ENCODE results near the gene CYP24A1. TPM values are rescaled to one million over a fixed set of nuclear protein-coding genes. Genes with fewer than 3 reads are reported as not detected.

Gene CYP24A1
- total and polyA plus RNA-seq, 2 of the 13 experiments (the other 11 are each of a cell fraction or from before 2014, with no cell fraction given), result 9.4 to 32.7 TPM

DNA sequence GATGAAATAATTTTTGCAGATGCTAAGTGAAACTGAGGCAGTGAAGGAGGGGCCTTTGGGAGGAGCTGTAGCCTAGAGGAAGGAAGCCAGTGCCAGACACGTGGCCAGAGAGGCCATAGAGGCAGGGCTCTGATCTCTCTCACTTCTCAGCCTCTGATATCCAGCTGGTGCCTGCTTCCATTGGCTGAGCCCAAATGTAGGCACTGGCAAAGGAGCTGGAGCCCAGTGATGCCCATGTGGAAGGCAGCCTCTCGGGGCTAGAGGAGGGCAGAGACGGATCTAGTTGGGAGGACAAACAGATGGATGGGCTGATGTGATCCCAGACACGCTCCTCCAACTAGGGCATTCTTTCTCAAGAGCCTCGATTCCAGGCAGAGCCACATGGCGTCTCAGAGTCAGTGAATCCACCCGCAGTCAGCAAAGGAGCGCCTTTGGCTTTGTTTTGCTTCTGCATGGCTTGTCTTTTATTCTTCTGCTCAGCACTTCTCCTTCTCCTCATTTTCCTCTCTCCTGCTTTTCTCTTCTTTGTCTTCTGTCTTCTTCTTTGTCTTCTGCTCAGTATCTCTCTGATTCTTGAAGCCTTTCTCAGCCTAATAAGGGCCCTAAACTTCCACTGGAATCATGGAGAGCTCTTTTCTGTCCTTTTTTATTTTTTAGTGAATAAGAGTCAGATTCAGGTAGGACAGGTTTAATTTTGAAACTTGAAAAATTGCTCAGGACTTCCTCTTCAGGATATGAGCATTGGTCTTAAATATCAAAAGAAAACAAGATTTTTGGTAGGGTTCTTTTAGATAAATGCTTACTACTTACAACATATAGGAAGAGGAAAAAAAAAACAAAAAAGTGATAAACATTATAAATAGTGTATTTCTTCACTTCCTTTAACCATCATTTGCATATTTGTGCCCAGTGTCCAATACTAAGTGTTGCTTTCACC, 41.8 kb downstream of the CYP24A1 start (continued):
- TF ChIP-seq, protein P1, sequence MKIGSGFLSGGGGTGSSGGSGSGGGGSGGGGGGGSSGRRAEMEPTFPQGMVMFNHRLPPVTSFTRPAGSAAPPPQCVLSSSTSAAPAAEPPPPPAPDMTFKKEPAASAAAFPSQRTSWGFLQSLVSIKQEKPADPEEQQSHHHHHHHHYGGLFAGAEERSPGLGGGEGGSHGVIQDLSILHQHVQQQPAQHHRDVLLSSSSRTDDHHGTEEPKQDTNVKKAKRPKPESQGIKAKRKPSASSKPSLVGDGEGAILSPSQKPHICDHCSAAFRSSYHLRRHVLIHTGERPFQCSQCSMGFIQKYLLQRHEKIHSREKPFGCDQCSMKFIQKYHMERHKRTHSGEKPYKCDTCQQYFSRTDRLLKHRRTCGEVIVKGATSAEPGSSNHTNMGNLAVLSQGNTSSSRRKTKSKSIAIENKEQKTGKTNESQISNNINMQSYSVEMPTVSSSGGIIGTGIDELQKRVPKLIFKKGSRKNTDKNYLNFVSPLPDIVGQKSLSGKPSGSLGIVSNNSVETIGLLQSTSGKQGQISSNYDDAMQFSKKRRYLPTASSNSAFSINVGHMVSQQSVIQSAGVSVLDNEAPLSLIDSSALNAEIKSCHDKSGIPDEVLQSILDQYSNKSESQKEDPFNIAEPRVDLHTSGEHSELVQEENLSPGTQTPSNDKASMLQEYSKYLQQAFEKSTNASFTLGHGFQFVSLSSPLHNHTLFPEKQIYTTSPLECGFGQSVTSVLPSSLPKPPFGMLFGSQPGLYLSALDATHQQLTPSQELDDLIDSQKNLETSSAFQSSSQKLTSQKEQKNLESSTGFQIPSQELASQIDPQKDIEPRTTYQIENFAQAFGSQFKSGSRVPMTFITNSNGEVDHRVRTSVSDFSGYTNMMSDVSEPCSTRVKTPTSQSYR (CRISPR knock-in tag; IDR thresholded peaks at IDR 0.05; ENCODE audit: borderline replicate concordance), result no peak
- TF ChIP-seq ZNF430 (CRISPR knock-in tag; IDR thresholded peaks at IDR 0.05), result no peak
- TF ChIP-seq, protein P2, sequence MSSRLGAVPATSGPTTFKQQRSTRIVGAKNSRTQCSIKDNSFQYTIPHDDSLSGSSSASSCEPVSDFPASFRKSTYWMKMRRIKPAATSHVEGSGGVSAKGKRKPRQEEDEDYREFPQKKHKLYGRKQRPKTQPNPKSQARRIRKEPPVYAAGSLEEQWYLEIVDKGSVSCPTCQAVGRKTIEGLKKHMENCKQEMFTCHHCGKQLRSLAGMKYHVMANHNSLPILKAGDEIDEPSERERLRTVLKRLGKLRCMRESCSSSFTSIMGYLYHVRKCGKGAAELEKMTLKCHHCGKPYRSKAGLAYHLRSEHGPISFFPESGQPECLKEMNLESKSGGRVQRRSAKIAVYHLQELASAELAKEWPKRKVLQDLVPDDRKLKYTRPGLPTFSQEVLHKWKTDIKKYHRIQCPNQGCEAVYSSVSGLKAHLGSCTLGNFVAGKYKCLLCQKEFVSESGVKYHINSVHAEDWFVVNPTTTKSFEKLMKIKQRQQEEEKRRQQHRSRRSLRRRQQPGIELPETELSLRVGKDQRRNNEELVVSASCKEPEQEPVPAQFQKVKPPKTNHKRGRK (CRISPR knock-in tag; IDR thresholded peaks at IDR 0.05), result peak; percentile 43
- TF ChIP-seq ZBTB3 (CRISPR knock-in tag; IDR thresholded peaks at IDR 0.05; ENCODE audit: borderline replicate concordance, low read depth), result no peak; the same call in 1 of the 2 replicates
- TF ChIP-seq KLF13 (CRISPR knock-in tag; IDR thresholded peaks at IDR 0.05), result 0 out of 2 replicates have a peak, but pooled peaks have one; percentile 66
- TF ChIP-seq ZNF670 (CRISPR knock-in tag; IDR thresholded peaks at IDR 0.05; ENCODE audit: borderline replicate concordance), result no peak
- no peak for TF ChIP-seq ZSCAN31 (CRISPR knock-in tag; IDR thresholded peaks at IDR 0.05; ENCODE audit: low read depth)
- no peak for TF ChIP-seq ZNF577 (CRISPR knock-in tag; IDR thresholded peaks at IDR 0.05; ENCODE audit: borderline replicate concordance, low read depth)
- no peak for TF ChIP-seq CCAR2 (optimal IDR thresholded peaks at IDR 0.05; ENCODE audit: low read depth, low read length)
- TF ChIP-seq, protein P3, sequence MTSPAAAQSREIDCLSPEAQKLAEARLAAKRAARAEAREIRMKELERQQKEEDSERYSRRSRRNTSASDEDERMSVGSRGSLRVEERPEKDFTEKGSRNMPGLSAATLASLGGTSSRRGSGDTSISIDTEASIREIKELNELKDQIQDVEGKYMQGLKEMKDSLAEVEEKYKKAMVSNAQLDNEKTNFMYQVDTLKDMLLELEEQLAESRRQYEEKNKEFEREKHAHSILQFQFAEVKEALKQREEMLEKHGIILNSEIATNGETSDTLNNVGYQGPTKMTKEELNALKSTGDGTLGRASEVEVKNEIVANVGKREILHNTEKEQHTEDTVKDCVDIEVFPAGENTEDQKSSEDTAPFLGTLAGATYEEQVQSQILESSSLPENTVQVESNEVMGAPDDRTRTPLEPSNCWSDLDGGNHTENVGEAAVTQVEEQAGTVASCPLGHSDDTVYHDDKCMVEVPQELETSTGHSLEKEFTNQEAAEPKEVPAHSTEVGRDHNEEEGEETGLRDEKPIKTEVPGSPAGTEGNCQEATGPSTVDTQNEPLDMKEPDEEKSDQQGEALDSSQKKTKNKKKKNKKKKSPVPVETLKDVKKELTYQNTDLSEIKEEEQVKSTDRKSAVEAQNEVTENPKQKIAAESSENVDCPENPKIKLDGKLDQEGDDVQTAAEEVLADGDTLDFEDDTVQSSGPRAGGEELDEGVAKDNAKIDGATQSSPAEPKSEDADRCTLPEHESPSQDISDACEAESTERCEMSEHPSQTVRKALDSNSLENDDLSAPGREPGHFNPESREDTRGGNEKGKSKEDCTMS (CRISPR knock-in tag; conservative IDR thresholded peaks at IDR 0.05), result no peak
- TF ChIP-seq ZSCAN20 (CRISPR knock-in tag; IDR thresholded peaks at IDR 0.05; ENCODE audit: borderline replicate concordance), result no peak
- no peak for TF ChIP-seq ZNF816 (CRISPR knock-in tag; IDR thresholded peaks at IDR 0.05; ENCODE audit: borderline replicate concordance)
- no peak for TF ChIP-seq ZNF207 (IDR thresholded peaks at IDR 0.05; ENCODE audit: borderline replicate concordance)
- TF ChIP-seq ZNF777 (CRISPR knock-in tag; IDR thresholded peaks at IDR 0.05), result no peak
- no peak for TF ChIP-seq ZFP41 (CRISPR knock-in tag; IDR thresholded peaks at IDR 0.05; ENCODE audit: borderline replicate concordance)
- TF ChIP-seq, protein P4, sequence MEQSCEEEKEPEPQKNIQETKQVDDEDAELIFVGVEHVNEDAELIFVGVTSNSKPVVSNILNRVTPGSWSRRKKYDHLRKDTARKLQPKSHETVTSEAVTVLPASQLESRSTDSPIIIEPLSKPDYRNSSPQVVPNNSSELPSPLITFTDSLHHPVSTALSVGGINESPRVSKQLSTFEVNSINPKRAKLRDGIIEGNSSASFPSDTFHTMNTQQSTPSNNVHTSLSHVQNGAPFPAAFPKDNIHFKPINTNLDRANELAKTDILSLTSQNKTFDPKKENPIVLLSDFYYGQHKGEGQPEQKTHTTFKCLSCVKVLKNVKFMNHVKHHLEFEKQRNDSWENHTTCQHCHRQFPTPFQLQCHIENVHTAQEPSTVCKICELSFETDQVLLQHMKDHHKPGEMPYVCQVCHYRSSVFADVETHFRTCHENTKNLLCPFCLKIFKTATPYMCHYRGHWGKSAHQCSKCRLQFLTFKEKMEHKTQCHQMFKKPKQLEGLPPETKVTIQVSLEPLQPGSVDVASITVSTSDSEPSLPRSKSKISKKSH (CRISPR knock-in tag; IDR thresholded peaks at IDR 0.05; ENCODE audit: borderline replicate concordance), result no peak
- no peak for TF ChIP-seq ZNF10 (CRISPR knock-in tag; IDR thresholded peaks at IDR 0.05; ENCODE audit: borderline replicate concordance, low read depth)
- no peak for TF ChIP-seq MIER3 (CRISPR knock-in tag; IDR thresholded peaks at IDR 0.05; ENCODE audit: borderline replicate concordance)
- TF ChIP-seq ZNF24 (IDR thresholded peaks at IDR 0.05), result no peak
- TF ChIP-seq ZFP36L1 (CRISPR knock-in tag; IDR thresholded peaks at IDR 0.05), result no peak
